ENCODE measurements around the gene RASD2.

DNA sequence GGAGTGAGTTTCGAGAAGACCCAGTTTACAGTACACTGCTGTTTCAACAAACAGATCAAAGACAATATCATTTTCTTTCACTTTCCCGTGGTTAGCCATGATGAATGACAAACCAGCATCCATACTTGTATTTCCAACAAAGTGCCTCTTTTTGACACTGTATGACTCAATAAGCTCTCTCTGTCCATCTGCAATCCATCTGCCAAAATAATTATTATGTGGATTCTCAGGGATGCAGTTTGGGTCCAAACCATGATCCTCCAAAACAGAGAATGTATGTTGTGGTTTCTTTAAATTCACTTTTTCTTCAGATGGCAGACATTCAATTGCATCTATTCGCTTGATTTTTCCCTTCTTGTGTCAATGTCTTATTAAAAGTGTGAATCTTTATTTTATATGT is 37.8 kb upstream of the RASD2 start:
- TF ChIP-seq, protein P1, sequence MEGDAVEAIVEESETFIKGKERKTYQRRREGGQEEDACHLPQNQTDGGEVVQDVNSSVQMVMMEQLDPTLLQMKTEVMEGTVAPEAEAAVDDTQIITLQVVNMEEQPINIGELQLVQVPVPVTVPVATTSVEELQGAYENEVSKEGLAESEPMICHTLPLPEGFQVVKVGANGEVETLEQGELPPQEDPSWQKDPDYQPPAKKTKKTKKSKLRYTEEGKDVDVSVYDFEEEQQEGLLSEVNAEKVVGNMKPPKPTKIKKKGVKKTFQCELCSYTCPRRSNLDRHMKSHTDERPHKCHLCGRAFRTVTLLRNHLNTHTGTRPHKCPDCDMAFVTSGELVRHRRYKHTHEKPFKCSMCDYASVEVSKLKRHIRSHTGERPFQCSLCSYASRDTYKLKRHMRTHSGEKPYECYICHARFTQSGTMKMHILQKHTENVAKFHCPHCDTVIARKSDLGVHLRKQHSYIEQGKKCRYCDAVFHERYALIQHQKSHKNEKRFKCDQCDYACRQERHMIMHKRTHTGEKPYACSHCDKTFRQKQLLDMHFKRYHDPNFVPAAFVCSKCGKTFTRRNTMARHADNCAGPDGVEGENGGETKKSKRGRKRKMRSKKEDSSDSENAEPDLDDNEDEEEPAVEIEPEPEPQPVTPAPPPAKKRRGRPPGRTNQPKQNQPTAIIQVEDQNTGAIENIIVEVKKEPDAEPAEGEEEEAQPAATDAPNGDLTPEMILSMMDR (IDR thresholded peaks at IDR 0.05 in 8 of 11, conservative IDR thresholded peaks at IDR 0.05 in 3 of 11), result no peak
- TF ChIP-seq POLR2A (IDR thresholded peaks at IDR 0.05), result no peak
